ES-I3 (cell line): Measurements from ENCODE around the gene RNASE1.
"Not testable (repeated sequence)": the region's sequence is repeated elsewhere in the genome, so short reads cannot be mapped to it uniquely, and the experiment has no call there.

Experiments
- H3K36me3 ChIP-seq: 2 replicates; pipeline ENCODE4 v1.6.1; 2013; ENCODE audit warnings: mild to moderate bottlenecking, low read length, control low read depth, moderate library complexity; ENCODE audit not compliant: insufficient read depth
- H3K4me1 ChIP-seq: 2 replicates; pipeline ENCODE4 v1.6.1; 2013; ENCODE audit warnings: mild to moderate bottlenecking, control low read depth, low read length; ENCODE audit not compliant: insufficient read depth
- H3K9ac ChIP-seq: 2 replicates; pipeline ENCODE4 v1.6.1; 2013; ENCODE audit warnings: low read depth, mild to moderate bottlenecking, low read length, moderate library complexity
- H3K9me3 ChIP-seq: 2 replicates; pipeline ENCODE4 v1.6.1; 2013; ENCODE audit warnings: mild to moderate bottlenecking, low read length, moderate library complexity; ENCODE audit not compliant: control insufficient read depth, insufficient read depth

The RNASE1 gene

DNA sequence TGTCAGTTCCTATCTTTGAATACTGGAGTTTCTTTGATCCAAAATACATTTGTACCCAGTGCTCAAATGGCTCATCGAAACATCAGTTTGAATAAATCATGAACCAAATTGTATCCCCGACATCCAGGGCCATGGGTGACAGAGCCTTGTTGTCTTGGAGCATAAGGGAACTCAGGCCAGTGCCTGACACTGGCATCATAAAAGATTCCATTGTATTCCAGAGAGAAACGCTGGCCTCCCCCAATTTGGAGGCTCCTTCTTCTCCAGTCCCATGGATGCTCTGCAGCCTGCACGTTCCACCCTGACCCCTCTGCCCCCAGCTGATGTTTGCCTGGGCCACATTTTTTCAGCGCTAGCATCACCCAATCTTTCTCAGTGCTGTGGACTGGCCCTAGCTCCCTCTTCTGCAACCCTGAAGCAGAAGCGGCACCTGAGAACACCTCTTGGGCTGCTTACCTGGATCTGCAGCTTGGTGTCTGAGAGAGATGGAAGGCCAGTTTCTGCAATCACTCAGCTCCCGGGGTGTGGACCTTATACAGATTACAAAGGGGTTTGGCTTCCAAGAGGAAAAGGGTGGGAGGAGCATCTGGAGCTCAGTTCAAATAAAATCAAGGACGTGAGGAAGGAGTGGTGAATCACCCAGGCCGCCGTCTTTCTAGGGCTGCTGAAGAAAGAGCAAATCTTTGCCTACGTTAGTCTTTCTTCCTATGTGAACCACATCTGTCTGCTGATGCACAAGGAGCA, at the start of gene RNASE1:
RNASE1 (minus strand) TSS at position 504 of the 744 bp plus-strand sequence. CDS start 776 bp downstream, outside the sequence.
- H3K9me3 ChIP-seq = no peaks in the 10 kb centered on the region
- no peaks in the 10 kb centered on the region for H3K36me3 ChIP-seq
- H3K4me1 ChIP-seq = peaks cover 24% of the 10 kb centered on the region
- peak within 1 kb of the TSS; percentile 58; the same call in 1 of the 2 replicates for H3K9ac ChIP-seq

DNA sequence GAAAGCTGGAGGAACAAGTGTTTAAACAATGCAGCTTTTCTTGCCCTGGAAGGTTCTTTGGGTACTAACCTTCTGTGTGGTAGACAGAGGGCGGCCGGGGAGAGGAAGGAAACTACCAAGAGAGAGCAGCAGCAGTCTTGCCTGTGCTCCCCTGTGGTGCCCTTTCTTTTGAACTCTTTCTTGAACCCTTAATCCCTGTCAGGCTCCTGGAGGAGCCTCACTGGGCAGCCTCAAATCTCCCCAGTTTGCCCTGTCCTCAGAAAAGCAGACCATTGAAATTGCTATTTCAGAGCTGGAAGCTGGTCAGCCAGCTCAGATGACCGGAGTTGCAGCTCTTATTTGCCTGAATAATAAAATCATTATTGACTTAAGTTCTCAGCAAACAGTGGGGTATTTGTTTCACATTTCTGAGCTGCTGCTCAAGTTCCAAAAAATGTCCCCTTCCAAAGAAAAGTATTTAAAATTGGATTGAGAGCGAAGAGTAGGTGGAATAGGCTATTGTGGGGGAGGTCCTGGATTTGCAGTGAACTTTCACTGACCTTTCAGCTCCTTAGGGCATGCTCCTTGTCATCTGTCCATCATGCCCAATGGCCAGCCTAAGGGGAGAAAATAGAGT, 46.4 kb upstream of the RNASE1 start:
- Histone ChIP-seq H3K4me1 (peaks cover 4% of the 10 kb centered on the region; the same call in 1 of the 2 replicates), H3K9ac (no peak overlapping the region), H3K36me3 (no peaks in the 10 kb centered on the region), H3K9me3 (no peaks in the 10 kb centered on the region)

DNA sequence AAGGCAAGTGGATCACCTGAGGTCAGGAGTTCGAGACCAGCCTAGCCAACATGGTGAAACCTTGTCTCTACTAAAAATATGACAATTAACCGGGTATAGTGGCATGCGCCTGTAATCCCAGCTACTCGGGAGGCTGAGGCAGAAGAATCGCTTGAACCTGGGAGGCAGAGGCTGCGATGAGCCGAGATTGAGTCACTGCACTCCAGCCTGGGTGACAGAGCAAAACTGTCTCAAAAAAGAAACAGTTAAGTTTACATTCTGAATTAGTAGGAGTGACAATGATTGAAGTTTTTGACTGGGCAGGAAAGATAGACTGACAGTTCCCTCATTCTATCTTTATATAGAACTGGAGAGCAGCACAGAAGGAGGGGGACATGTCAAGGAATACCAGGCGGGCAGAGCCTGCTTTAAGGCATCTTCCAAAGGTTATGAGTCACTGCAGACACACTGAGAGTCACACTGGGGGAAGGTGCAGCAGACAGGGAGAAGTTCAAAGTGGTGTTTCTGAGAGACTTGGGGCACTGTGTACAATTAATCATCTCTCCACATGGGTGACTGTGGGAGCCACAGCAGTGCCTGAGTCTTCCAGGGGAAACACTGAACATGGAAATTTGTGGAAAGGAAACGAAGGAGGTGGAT, 45.8 kb upstream of the RNASE1 start:
- Histone ChIP-seq H3K4me1 (peaks cover 4% of the 10 kb centered on the region; the same call in 1 of the 2 replicates), H3K9me3 (no peaks in the 10 kb centered on the region), H3K36me3 (no peaks in the 10 kb centered on the region), H3K9ac (no peak overlapping the region)

DNA sequence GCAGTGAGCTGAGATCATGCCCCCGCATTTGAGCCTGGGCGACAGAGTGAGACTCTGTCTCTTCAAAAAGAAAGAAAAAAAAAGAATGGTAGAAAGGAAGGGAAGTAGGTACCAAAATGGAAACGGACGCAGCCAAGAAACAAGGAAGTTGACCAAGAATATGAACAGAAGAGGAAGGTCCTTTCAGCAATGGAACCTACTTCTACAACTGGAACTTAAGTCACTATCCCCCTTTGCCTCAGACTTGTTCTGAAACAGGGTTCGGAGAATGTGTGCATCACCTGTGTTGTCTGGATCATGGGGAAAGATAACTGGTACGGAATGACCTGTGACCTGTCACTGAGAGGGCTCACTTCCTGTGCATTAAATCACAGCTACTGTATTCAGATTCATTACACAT, 43.9 kb upstream of the RNASE1 start:
- H3K36me3 ChIP-seq = no peaks in the 10 kb centered on the region
- peaks cover 4% of the 10 kb centered on the region; the same call in 1 of the 2 replicates for H3K4me1 ChIP-seq
- no peaks in the 10 kb centered on the region for H3K9me3 ChIP-seq
- H3K9ac ChIP-seq = no peak overlapping the region

DNA sequence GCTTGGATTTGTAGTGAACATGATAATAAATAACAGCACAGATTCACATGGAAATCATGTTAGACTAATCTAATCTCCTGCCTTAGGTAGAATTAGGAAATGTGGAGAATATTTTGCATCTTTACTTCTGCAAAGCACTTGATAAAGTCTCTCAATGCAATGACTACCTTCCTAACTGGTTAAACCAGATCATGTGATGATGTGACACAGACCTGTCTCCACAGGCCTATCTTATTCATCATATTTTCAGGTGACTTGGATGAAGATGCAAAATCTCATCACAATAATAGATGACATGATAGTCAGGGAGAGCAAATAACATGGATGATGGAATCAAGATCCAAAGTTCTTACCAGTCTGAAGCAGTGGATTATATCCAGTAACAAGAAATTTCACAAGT, 38.5 kb upstream of the RNASE1 start:
- no peaks in the 10 kb centered on the region for H3K9me3 ChIP-seq
- 0 out of 2 replicates have a peak, but pooled peaks cover 5% of the 10 kb centered on the region for H3K4me1 ChIP-seq
- no peak overlapping the region for H3K9ac ChIP-seq
- H3K36me3 ChIP-seq = no peaks in the 10 kb centered on the region

DNA sequence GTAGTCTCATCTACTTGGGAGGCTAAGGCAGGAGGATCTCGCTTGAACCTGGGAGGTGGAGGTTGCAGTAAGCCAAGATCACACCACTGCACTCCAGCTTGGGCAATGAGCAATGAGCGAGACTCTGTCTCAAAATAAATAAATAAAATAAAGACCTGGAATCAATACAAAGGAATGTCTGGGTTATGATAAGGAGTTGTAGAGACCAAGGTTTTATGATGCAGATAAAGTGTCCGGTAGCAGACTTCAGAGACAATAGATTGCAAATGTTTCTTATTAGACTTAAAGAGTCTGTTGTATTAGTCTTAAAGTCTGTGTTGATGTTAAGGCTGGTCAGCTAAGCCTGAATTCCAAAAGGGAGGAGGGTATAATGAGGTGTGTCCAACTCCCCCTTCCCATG, 35.2 kb upstream of the RNASE1 start:
- H3K36me3 ChIP-seq = no peaks in the 10 kb centered on the region
- no peaks in the 10 kb centered on the region for H3K9me3 ChIP-seq
- no peak overlapping the region for H3K9ac ChIP-seq
- H3K4me1 ChIP-seq = 0 out of 2 replicates have a peak, but pooled peaks cover 5% of the 10 kb centered on the region

DNA sequence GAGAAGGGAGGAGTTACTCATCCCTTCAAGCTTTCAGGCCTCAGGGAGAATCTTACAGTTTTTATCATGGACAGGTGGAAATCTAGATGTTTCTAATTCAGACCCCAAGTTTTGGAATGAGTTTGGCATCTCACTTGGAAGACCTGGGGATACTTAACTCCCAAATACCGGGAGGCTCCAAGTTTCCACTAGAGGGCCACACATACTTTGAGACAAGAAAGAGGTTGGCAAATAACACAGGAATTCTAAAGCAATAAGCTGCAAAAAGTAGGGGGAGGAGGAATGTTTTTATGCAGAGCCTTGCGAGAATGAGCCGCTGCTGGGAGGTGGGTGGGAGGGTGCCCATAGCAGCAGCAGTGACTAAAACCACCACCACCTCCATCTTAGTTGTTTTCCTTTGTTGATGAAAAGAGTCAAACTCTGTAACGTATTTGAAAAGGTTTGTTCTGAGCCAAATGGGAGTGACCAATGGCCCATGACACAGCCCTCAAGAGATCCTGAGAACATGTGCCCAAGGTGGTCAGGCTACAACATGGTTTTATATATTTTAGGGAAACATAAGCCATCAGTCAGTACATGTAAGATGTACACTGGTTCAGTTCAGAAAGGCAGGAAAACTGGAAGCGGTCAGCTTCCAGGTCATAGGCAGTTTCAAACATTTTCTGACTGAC, 34.2 kb upstream of the RNASE1 start:
- Histone ChIP-seq H3K9me3 (no peaks in the 10 kb centered on the region), H3K4me1 (0 out of 2 replicates have a peak, but pooled peaks cover 5% of the 10 kb centered on the region), H3K36me3 (no peaks in the 10 kb centered on the region), H3K9ac (no peak overlapping the region)

DNA sequence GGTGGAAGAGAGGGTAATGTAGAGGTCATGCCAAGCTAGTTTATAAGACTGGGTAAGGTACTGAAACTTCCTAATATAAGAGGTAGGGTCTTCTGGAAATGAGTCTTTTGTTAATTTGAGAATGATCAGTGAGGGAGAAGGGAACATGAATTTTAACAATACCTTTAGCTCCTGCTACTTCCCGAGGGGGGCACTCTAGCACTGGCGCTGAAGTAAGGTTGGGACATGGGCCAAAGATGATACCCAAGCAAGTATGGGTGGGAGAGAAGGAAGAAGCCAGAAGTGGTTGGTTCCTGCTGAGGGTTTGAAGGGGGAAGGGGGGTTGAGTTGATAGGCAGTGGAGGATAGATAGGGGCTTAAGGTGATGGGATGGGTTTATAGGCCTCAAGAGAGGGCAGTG, 32.3 kb upstream of the RNASE1 start:
- Histone ChIP-seq H3K36me3 (no peaks in the 10 kb centered on the region), H3K4me1 (0 out of 2 replicates have a peak, but pooled peaks cover 5% of the 10 kb centered on the region), H3K9ac (no peak overlapping the region), H3K9me3 (peaks cover 2% of the 10 kb centered on the region; the same call in 1 of the 2 replicates)

DNA sequence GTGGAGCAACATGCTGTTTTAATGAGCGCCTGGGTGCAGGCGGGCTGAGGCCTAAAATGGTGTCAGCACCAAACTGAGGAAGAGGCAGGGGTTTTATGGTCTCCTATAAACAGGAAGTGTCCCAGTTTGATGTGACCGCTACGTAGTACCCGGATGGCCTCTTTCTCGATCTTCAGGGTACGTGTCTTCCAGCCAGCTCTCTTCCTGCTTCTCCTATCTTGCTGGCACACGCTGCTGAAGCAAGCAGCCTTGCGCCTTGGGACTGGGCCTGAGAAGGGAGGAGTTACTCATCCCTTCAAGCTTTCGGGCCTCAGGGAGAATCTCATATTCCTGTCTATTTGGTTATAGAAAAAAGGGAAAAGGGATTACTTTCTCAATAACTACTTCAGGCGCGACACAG, 28.2 kb upstream of the RNASE1 start:
- peaks cover 6% of the 10 kb centered on the region for H3K9me3 ChIP-seq
- H3K4me1 ChIP-seq = no peaks in the 10 kb centered on the region
- H3K36me3 ChIP-seq = no peaks in the 10 kb centered on the region
- H3K9ac ChIP-seq = no peak overlapping the region

DNA sequence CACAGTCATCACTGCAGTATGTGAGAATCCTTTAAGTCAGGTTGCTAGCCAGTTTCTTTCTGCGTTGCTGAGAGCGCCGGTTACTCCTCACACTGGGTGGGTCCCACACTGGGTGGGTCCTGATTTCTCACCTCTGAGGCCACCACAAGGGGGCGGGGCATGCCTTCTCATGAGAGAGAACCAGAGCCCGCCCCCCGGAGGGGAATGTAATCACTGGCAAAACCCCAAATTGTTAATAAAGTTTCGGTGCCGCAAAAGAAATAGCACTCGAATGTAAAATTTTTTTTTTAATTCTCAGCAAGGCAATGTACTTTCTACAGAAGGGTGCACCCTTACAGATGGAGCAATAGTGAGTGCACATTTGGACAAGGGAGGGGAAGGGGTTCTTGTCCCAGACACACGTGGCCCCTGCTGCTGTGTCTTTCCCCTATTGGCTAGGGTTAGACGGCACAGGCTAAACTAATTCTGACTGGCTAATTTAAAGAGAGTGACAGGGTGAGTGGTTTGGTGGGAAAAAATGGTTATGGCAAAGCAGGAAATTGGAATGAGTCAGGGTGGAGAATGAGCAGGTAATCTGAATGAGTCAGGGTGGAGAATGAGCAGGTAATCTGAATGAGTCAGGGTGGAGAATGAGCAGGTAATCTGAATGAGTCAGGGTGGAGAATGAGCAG, 25.5 kb upstream of the RNASE1 start:
- peak overlapping the region; percentile 35; the same call in 1 of the 2 replicates for H3K9ac ChIP-seq
- not testable (repeated sequence) for H3K36me3 ChIP-seq

DNA sequence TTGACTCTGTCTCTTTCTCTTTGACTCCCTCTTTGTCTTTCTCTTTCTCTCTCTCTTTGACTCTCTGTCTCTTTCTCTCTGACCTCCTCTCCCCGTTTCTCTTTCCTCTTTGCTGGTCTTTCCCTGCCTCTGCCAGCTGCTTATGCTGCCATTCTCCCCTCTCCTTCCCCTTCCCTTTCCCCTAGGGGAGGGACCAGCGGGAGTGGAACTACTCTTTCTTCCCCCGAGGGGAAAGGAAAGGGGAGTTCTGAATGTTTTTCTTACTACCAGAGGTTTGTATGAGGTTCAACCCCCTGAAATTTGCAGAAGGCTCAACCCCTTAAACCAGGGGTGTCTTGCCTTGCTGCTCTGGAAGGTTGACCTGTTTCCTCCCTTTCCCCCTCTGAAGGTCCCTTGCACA, 24.7 kb upstream of the RNASE1 start:
- peak overlapping the region; percentile 35; the same call in 1 of the 2 replicates for H3K9ac ChIP-seq
- H3K36me3 ChIP-seq = no peaks in the 10 kb centered on the region
- H3K9me3 ChIP-seq = peaks cover 6% of the 10 kb centered on the region

More for the DNA sequence above, 25.5 kb upstream of the RNASE1 start:
- H3K9me3 ChIP-seq, H3K4me1 ChIP-seq: not testable (repeated sequence)

DNA sequence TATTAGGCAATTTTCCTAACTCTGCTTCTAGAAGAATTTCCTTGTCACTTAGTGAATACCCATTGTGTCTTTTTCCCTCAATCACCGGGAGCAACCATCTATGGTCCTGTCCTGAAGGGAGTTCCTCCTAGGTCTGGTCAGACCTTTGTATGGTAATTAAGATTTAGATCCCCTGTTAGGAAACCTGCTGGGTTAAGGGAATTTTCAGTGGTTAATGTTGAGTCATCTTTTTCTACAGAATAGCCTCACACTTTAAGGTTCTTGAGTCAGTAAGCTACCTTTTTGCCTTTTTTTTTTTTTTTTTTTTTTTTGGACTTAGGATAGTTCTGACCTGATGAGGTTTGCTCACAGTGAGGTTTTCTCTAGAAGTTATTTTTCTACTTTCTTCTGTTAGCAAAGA, 24.0 kb upstream of the RNASE1 start:
- not testable (repeated sequence) for H3K36me3 ChIP-seq, H3K9me3 ChIP-seq, H3K4me1 ChIP-seq
- peak overlapping the region; percentile 26; the same call in 1 of the 2 replicates for H3K9ac ChIP-seq

More for the DNA sequence above, 24.7 kb upstream of the RNASE1 start:
- no peaks in the 10 kb centered on the region for H3K4me1 ChIP-seq

DNA sequence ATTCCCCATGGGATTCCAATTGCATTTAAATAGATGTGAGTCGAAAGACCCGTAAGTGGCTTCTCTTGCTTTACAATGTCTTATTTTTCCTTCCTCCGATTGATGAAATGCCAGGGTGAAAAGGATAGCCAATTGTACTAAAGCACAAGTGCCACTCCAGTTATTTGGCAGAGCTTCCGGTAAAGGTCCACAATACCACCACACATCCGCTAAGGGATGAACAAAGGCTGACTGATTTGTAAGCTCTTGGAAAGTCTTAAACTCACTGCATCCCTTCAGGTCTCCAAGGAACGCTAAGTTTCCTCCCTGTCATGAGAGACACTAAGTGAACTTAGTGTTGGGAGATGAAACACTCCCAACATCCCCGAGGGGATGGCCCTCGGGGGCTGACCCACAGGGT, 21.2 kb upstream of the RNASE1 start:
- Histone ChIP-seq H3K9me3 (peaks cover 6% of the 10 kb centered on the region), H3K36me3 (no peaks in the 10 kb centered on the region; the same call in 1 of the 2 replicates), H3K4me1 (no peaks in the 10 kb centered on the region)

More for the DNA sequence above, 21.2 kb upstream of the RNASE1 start:
- H3K9ac ChIP-seq = no peak overlapping the region
